Panc1 (cell line): ENCODE measurements around the gene CWC22.

Source experiments
- CTCF ChIP-seq: fragments of 450-650 bp; IDR thresholded peaks from 2 replicates; pipeline ENCODE4 v1.5.1; 2017; ENCODE audit warnings: mild to moderate bottlenecking
- POLR2AphosphoS5 ChIP-seq: IDR thresholded peaks from 2 replicates; pipeline ENCODE4 v1.6.1; 2012; ENCODE audit warnings: mild to moderate bottlenecking, low read depth, low read length, moderate library complexity
- SIN3A ChIP-seq: IDR thresholded peaks from 2 replicates; pipeline ENCODE4 v1.6.1; 2012; ENCODE audit warnings: low read depth, mild to moderate bottlenecking, low read length, moderate library complexity, borderline replicate concordance; ENCODE audit not compliant: insufficient read depth

- TF ChIP-seq CTCF (no peak), SIN3A (no peak), POLR2AphosphoS5 (no peak)
Observed at GRCh38 chr2:179927041-179927440, 80.1 kb downstream of the CWC22 start.
